Astrocyte of the spinal cord (primary cell): ENCODE data around the gene SLC13A3.

Source experiments
- DNase-seq: peaks from one replicate; pipeline ENCODE4 v3.0.0; 2011; ENCODE audit warnings: low read depth, low spot score
- H3K4me3 ChIP-seq: 2 replicates; pipeline ENCODE4 v1.5.1; 2011; ENCODE audit warnings: low read depth, mild to moderate bottlenecking, low read length, moderate library complexity
- CTCF ChIP-seq: IDR thresholded peaks from 2 replicates; pipeline ENCODE4 v1.5.1; 2012; ENCODE audit warnings: low read depth, mild to moderate bottlenecking, low read length, inconsistent platforms
- in situ Hi-C: cut with HindIII; loops from 2 replicates; pipeline ENCODE4 v1.10.0; 2017; ENCODE audit warnings: low sequenced_read_pairs

Gene SLC13A3

DNA sequence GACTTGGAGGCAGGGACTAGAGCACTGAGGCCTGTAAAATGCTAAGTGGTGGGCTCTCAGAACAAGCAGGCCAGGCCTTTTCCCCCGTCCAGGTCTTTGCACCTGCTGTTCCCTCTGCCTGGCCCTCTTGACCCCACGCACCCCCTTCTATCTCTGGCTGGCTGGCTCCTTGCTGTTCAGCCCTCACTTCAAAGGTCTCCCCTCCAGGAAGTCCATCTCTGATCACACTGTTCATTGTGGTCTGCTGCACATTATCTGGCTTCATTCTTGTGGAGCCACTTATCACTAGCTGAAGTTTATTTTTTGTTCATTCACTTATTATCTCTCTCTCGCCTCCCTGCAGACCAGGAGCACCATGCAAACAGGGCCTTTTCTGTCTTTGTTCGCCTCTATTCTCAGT lies 24.5 kb downstream of the SLC13A3 start:
- no peak for TF ChIP-seq CTCF
- in situ Hi-C loops: no loop called here
- DNase-seq: no peak
- no peak overlapping the region for H3K4me3 ChIP-seq

GRCh38 chr20:46625875-46626373 lies 25.3 kb downstream of the SLC13A3 start:
- no peak overlapping the region for H3K4me3 ChIP-seq
- no peak for DNase-seq
- in situ Hi-C loops: no loop called here
- TF ChIP-seq CTCF: no peak

- H3K4me3 ChIP-seq: no peak overlapping the region
- in situ Hi-C loops: no loop called here
- no peak for TF ChIP-seq CTCF
- no peak for DNase-seq
These were observed 26.3 kb downstream of the SLC13A3 start for GRCh38 chr20:46624946-46625345.

DNA sequence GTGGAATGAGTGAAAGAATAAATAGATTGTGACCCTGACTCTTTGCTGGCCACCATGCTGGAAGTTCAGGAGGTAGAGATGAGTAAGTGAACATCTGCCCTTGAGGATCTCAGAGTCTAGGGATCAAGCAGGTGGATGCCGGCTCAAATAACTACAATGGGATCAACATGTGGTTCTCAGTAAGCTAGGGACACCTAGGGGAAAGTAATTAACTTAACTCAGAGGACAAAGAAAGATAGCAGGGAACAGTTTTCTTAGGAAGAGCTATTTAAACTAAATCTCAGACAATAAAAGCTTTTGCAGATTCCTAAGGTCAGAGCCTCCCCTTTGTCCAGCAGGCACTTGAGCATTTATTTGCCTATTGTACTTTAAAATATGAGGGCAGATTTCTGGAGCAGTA lies 29.1 kb downstream of the SLC13A3 start:
- DNase-seq: no peak

DNA sequence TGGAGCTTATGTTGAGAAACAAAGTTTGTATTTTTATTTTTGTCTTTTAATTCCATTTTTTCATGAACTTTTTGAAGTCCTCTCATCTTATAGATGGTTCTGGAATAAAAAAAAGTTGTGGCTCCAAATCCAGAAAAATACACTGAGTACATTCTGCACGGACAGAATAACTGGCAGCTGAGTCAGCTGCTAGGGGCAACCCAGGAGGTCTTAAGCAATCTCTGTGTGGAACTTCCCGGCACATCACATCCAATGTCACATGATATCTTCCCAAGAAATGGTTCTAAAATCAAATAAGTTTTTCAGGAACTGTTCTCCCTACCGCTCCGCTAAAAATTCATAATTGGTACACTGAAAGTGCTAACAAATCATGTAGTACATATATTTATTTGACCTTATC lies 29.8 kb downstream of the SLC13A3 start:
- peak; percentile 54 for DNase-seq
- in situ Hi-C loops: no loop called here
- no peak overlapping the region for H3K4me3 ChIP-seq
- no peak for TF ChIP-seq CTCF

More for the DNA sequence above, 29.1 kb downstream of the SLC13A3 start:
- no peak overlapping the region for H3K4me3 ChIP-seq
- no peak for TF ChIP-seq CTCF
- in situ Hi-C loops: no loop called here

GRCh38 chr20:46619445-46619844 lies 31.8 kb downstream of the SLC13A3 start:
- in situ Hi-C loops: no loop called here
- no peak overlapping the region for H3K4me3 ChIP-seq
- DNase-seq: no peak
- no peak for TF ChIP-seq CTCF
